Erythroblast (primary cell): ENCODE results near the gene GCK.
A peak's percentile ranks its signal among the peaks of the same experiment; 100 is the strongest.

ENCODE experiments used
- GATA1 ChIP-seq: IDR thresholded peaks from 2 replicates; pipeline ENCODE4 v1.6.1; 2011; ENCODE audit warnings: low read depth, mild to moderate bottlenecking, control low read depth, low read length, moderate library complexity
- POLR2A ChIP-seq: IDR thresholded peaks from 2 replicates; pipeline ENCODE4 v1.6.1; 2011; ENCODE audit warnings: mild to moderate bottlenecking, low read length

GRCh38 chr7:44123190-44124003, 65.8 kb downstream of the GCK start, which contains the start of gene POLD2:
- TF ChIP-seq POLR2A (peak; percentile 77), GATA1 (no peak)
